ENCODE results near the gene CFAP53. TPM values are rescaled to one million over a fixed set of nuclear protein-coding genes. Genes with fewer than 3 reads are reported as not detected.

Gene CFAP53
- 0.52 and 0.54 TPM in 2 replicates for total RNA-seq

GRCh38 chr18:50266248-50266704 lies at the start of gene CFAP53:
CFAP53 (minus strand) TSS chr18:50266495; CDS start chr18:50266404, 91 bp downstream.

GRCh38 chr18:50287441-50288347 lies 21.4 kb upstream of the CFAP53 start, which contains the start of gene CXXC1:
CXXC1 (minus strand) TSS chr18:50287692; CDS start chr18:50287589, 103 bp downstream.

GRCh38 chr18:50281295-50281971 lies 15.1 kb upstream of the CFAP53 start, which contains the start of gene MBD1:
MBD1 (minus strand) TSS chr18:50281523; CDS start chr18:50279992, 1,531 bp downstream.

GRCh38 chr18:50194631-50195532 lies 71.4 kb downstream of the CFAP53 start, which contains the start of gene MYO5B:
MYO5B (minus strand) TSS chr18:50195147; CDS start chr18:50194793, 354 bp downstream.

Small RNA genes within 50 kb of the gene (small RNA-seq; reads per million reads assigned to genes)
- gene RN7SL310P, result not detected

Other genes with a start within 250 kb of the CFAP53 start
- 6.0 and 6.6 TPM in 2 replicates for gene MYO5B, start 71.3 kb downstream of the CFAP53 start, total RNA-seq
- 37.8 and 38.4 TPM in 2 replicates for gene MBD1, start 15.0 kb upstream of the CFAP53 start, total RNA-seq
- gene CXXC1, start 21.2 kb upstream of the CFAP53 start, total RNA-seq, result 20.0 and 27.2 TPM in 2 replicates
- gene SKA1, start 108.6 kb upstream of the CFAP53 start, total RNA-seq, result 10.7 and 16.4 TPM in 2 replicates

Measured in articular chondrocyte of knee joint (primary cell).